ENCODE measurements around the gene AP1G1.
A peak's percentile ranks its signal among the peaks of the same experiment; 100 is the strongest.
"Not testable (repeated sequence)": the region's sequence is repeated elsewhere in the genome, so short reads cannot be mapped to it uniquely, and the experiment has no call there.

AP1G1 gene

GRCh38 chr16:71700831-71701230 is 107.8 kb downstream of the AP1G1 start:
- DNase-seq (ENCODE audit: low spot score), result no peak

DNA sequence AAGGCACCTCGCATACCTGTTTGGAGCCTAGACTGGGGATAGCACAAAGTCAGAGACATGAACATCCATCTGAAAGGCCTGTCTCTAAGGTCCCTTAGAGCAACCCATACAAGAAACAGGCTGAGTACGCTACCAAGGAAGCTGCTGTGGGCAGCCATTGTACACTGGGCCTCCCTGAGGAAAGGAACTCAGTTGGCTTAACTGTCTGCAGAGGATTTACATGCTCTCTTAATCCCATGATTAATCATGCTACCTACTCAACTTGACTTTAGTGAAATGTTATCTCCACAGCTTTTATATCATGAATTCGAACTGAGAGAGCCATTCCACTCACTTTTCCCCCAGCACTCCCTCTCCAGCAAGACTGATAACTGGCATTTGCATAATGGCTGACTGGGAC is 110.1 kb downstream of the AP1G1 start:
- no peak for DNase-seq (ENCODE audit: low spot score)

DNA sequence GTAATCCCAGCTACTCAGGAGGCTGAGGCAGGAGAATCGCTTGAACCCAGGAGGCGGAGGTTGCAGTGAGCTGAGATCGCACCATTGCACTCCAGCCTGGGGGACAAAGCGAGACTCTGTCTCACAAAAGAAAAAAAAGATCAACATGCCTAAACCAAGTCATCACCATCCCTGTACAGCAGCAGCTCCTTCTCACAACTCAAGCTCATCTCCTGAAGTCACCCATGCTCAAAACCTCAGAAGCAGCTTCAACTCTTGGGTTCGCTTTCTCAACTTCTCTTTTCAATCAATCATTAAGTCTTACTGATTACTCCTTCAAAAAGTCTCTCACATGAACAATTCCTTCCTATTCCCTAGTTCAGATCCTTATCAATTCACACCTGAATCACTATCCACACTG is 115.5 kb downstream of the AP1G1 start:
- peak; percentile 15 for DNase-seq (ENCODE audit: low spot score)

- no peak for DNase-seq (ENCODE audit: low spot score)
These were observed 118.7 kb downstream of the AP1G1 start for GRCh38 chr16:71689901-71690300.

GRCh38 chr16:71687861-71688260 is 120.8 kb downstream of the AP1G1 start:
- no peak for DNase-seq (ENCODE audit: low spot score)

DNA sequence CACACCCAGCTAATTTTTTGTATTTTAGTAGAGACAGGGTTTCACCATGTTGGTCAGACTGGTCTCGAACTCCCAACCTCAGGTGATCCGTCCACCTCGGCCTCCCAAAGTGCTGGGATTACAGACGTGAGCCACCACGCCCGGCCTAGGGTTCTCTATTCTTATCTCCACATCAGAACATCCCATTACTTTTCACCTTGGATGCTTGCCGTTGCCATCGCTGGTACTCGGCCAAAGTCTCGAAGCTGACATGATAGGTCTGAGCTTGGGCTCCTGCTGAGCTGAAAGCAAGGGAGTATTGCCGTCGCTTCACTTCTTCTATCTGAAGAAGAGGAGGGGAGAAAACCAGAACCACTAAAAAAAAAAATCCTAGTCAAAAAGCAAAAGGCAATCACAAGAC is 124.4 kb downstream of the AP1G1 start:
- DNase-seq (ENCODE audit: low spot score), result not testable (repeated sequence)

- no peak for DNase-seq (ENCODE audit: low spot score)
These were observed 127.3 kb downstream of the AP1G1 start for GRCh38 chr16:71681360-71681759.
